ENCODE measurements around the gene SLC25A26.

- TF ChIP-seq CTCF (conservative IDR thresholded peaks at IDR 0.05) (no peak), ZFX (IDR thresholded peaks at IDR 0.05) (no peak)
Observed at GRCh38 chr3:66237552-66237951, 16.8 kb downstream of the SLC25A26 start.

All from C4-2B (cell line).